ENCODE data around the gene F7. TPM values are rescaled to one million over a fixed set of nuclear protein-coding genes. Genes with fewer than 3 reads are reported as not detected.

Gene F7
- total RNA-seq, 2 experiments from 2014 or later: 0.20 to 0.45 TPM

- no peak for ATAC-seq
- no peaks in the 10 kb centered on the region for H3K36me3 Mint-ChIP-seq (ENCODE audit: low read depth)
Measured at GRCh38 chr13:113119822-113120189, 14.2 kb downstream of the F7 start.

GRCh38 chr13:113120300-113121182 lies 14.9 kb downstream of the F7 start:
- DNase-seq (no peak), ATAC-seq (no peak)
- Mint-ChIP-seq H3K27ac (no peak overlapping the region), H3K9me3 (no peaks in the 10 kb centered on the region), H3K4me3 (no peak overlapping the region), H3K36me3 (ENCODE audit: low read depth) (no peaks in the 10 kb centered on the region), H3K4me1 (ENCODE audit: low read depth) (no peaks in the 10 kb centered on the region), H3K27me3 (no peaks in the 10 kb centered on the region)
- CTCF ChIA-PET: no interaction called here
- intact Hi-C loops (cut with micrococcal nuclease): no loop called here
- POLR2A ChIA-PET: no interaction called here
- TF ChIP-seq, protein P1, sequence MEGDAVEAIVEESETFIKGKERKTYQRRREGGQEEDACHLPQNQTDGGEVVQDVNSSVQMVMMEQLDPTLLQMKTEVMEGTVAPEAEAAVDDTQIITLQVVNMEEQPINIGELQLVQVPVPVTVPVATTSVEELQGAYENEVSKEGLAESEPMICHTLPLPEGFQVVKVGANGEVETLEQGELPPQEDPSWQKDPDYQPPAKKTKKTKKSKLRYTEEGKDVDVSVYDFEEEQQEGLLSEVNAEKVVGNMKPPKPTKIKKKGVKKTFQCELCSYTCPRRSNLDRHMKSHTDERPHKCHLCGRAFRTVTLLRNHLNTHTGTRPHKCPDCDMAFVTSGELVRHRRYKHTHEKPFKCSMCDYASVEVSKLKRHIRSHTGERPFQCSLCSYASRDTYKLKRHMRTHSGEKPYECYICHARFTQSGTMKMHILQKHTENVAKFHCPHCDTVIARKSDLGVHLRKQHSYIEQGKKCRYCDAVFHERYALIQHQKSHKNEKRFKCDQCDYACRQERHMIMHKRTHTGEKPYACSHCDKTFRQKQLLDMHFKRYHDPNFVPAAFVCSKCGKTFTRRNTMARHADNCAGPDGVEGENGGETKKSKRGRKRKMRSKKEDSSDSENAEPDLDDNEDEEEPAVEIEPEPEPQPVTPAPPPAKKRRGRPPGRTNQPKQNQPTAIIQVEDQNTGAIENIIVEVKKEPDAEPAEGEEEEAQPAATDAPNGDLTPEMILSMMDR (IDR thresholded peaks at IDR 0.05): no peak

More at GRCh38 chr13:113119822-113120189, 14.2 kb downstream of the F7 start:
- Mint-ChIP-seq H3K9me3 (no peaks in the 10 kb centered on the region), H3K4me3 (no peak overlapping the region), H3K4me1 (ENCODE audit: low read depth) (no peaks in the 10 kb centered on the region), H3K27me3 (no peaks in the 10 kb centered on the region), H3K27ac (no peak overlapping the region)
- ChIA-PET POLR2A (no interaction called here), CTCF (no interaction called here)
- DNase-seq: no peak
- TF ChIP-seq, protein P1 (IDR thresholded peaks at IDR 0.05): no peak
- intact Hi-C loops (cut with micrococcal nuclease): no loop called here

DNA sequence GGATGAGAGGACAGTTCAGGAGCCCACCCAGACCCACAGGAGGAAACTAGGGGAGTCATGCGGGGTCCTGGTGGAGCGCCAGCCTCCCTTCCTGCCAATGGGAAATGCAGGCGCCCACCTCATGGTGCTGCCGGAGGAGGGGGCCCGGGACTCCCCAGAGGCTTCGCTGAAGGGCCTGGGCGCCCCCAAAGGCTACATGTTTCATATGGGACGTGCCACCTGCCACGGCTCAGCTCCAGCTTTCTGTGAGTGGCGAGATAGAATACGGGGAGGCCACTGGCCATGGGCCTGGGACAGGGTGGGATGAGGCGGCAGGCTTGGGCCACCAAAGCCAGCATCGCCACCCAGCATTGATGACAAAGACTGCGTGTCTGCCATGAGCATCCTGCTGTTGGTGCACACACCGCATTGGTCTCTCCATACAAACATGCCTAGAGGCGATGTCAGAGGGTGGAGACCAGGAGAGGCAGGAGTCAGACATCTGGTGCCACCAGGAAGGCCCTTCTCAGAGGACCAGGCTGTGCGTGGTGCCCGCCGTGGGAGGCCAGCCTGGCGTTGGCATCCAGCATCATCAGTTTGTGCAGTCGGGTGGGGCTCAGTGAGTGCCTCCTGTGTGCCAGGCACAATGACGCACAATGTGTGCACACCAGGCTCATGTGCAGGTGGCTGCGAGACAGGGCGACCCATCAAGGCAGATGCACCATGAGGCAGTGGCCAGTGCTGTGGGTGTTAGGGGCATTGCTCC lies 15.8 kb downstream of the F7 start:
- intact Hi-C loops (cut with micrococcal nuclease): no loop called here
- no peak overlapping the region for H3K27ac Mint-ChIP-seq
- DNase-seq (no peak), ATAC-seq (no peak)
- TF ChIP-seq, protein P1 (IDR thresholded peaks at IDR 0.05): no peak
- H3K4me1 Mint-ChIP-seq (ENCODE audit: low read depth): no peaks in the 10 kb centered on the region
- H3K9me3 Mint-ChIP-seq: no peaks in the 10 kb centered on the region
- ChIA-PET POLR2A (no interaction called here), CTCF (no interaction called here)
- H3K27me3 Mint-ChIP-seq: peaks cover 5% of the 10 kb centered on the region
- H3K36me3 Mint-ChIP-seq (ENCODE audit: low read depth): no peaks in the 10 kb centered on the region
- no peak overlapping the region for H3K4me3 Mint-ChIP-seq

DNA sequence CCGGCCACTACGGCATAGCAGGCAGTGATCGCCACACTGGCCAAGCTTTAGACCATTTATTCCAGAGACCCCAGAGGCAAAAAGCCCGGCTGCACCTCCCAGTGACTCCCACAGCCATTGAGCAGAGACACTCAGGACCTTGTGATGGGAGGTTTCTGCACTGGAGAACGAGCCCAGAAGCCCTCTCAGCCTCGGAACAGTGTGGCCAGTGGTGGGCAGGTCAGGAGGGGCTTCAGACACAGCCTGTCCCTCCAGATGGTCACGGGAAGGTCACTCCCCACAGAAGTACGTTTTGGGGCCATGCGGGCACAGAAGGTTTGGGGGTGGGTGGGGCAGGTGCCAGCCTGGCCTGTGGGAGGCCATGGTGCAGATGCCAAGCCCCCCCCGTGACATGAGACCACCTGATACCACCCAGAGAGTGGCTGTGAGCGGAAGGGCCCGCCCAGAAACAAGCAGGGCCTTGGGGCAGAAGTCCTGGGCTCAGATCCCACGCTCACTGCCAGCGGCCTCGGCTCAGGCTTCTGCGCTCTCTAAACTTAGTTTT lies 16.4 kb downstream of the F7 start:
- Mint-ChIP-seq H3K27ac (no peak overlapping the region), H3K27me3 (peaks cover 7% of the 10 kb centered on the region), H3K9me3 (no peaks in the 10 kb centered on the region), H3K4me3 (no peak overlapping the region), H3K36me3 (ENCODE audit: low read depth) (no peaks in the 10 kb centered on the region), H3K4me1 (ENCODE audit: low read depth) (no peaks in the 10 kb centered on the region)
- ChIA-PET POLR2A (no interaction called here), CTCF (no interaction called here)
- ATAC-seq (no peak), DNase-seq (no peak)
- TF ChIP-seq, protein P1 (IDR thresholded peaks at IDR 0.05): no peak
- intact Hi-C loops (cut with micrococcal nuclease): no loop called here

All from activated CD8-positive, alpha-beta T cell treated with anti-CD3 and anti-CD28 coated beads for 36 hours (primary cell).